SK-N-SH (cell line): ENCODE results near the gene PKDCC. TPM values are rescaled to one million over a fixed set of nuclear protein-coding genes. Genes with fewer than 3 reads are reported as not detected.

ENCODE experiments used
- CTCF ChIA-PET: fragments of 300-600, 350-600 bp; formaldehyde crosslinking; extraction: SDS; loops from one replicate; lab custom pipeline; 2021; lab: Yijun Ruan, JAX
- POLR2A ChIA-PET: fragments of 350-600 bp; sonication (Branson Sonifier 250); formaldehyde crosslinking; extraction: SDS; loops from one replicate; lab custom pipeline; 2020; ENCODE audit warnings: antibody characterized with exemption, inconsistent platforms; lab: Yijun Ruan, JAX
- DNase-seq: peaks from one replicate; pipeline ENCODE4 v3.0.0; 2012
- H2AFZ ChIP-seq: fragments of 200-600 bp; sonication (generic); 2 replicates; pipeline ENCODE4 v1.8.1; 2016; ENCODE audit warnings: antibody characterized with exemption, mild to moderate bottlenecking, low read depth
- H3F3A ChIP-seq: fragments of 200-600 bp; sonication (generic); replicated peaks from 2 replicates; pipeline ENCODE3; 2016; ENCODE audit warnings: antibody characterized with exemption, mild to moderate bottlenecking; ENCODE audit not compliant: insufficient read depth
- H3K27ac ChIP-seq, 2 experiments: fragments of 200-500 bp in 1 of 2; fragments of 200-600 bp in 1 of 2; sonication (Bioruptor generic) in 1 of 2; sonication (generic), shearing (Covaris generic) in 1 of 2; 2 replicates each; pipeline versions ENCODE4 v1.5.1 to v1.6.1; 2014 to 2016; ENCODE audit warnings: low read depth in 2 of 2, inconsistent platforms in 1 of 2, low read length in 1 of 2, mild to moderate bottlenecking in 1 of 2, mixed read lengths in 1 of 2
- H3K27me3 ChIP-seq: fragments of 200-600 bp; sonication (generic), shearing (Covaris generic); 2 replicates; pipeline ENCODE4 v1.6.1; 2016; ENCODE audit warnings: mixed run types; ENCODE audit not compliant: insufficient read depth
- H3K36me3 ChIP-seq, 2 experiments: fragments of 200-500 bp in 1 of 2; fragments of 200-600 bp in 1 of 2; sonication (Bioruptor generic) in 1 of 2; sonication (generic) in 1 of 2; replicated peaks in 1 of 2; 2 replicates each; pipeline versions ENCODE3 to v1.5.1; 2014 to 2016; ENCODE audit warnings: low read length in 1 of 2, mild to moderate bottlenecking in 1 of 2; ENCODE audit not compliant: insufficient read depth in 2 of 2, control insufficient read depth in 1 of 2
- H3K4me1 ChIP-seq, 2 experiments: fragments of 200-500 bp in 1 of 2; fragments of 200-600 bp in 1 of 2; sonication (Bioruptor generic) in 1 of 2; sonication (generic), shearing (Covaris generic) in 1 of 2; 2 replicates each; pipeline versions ENCODE4 v1.5.1 to v1.6.1; 2014 to 2016; ENCODE audit warnings: low read depth in 1 of 2, low read length in 1 of 2, mixed run types in 1 of 2; ENCODE audit not compliant: insufficient read depth in 2 of 2, control insufficient read depth in 1 of 2
- H3K4me2 ChIP-seq: fragments of 200-600 bp; sonication (generic), shearing (Covaris generic); 2 replicates; pipeline ENCODE4 v1.6.1; 2017; ENCODE audit warnings: mixed run types
- H3K4me3 ChIP-seq, 2 experiments: fragments of 200-500 bp in 1 of 2; fragments of 200-600 bp in 1 of 2; sonication (Bioruptor generic) in 1 of 2; sonication (generic), shearing (Covaris generic) in 1 of 2; 2 replicates each; pipeline versions ENCODE4 v1.5.1 to v1.8.1; 2014 to 2016; ENCODE audit warnings: low read depth in 2 of 2, inconsistent platforms in 1 of 2, low read length in 1 of 2, mild to moderate bottlenecking in 1 of 2, mixed read lengths in 1 of 2, moderate library complexity in 1 of 2
- H3K79me2 ChIP-seq: fragments of 200-600 bp; sonication (generic); 2 replicates; pipeline ENCODE4 v1.8.1; 2017; ENCODE audit warnings: mild to moderate bottlenecking; ENCODE audit not compliant: insufficient read depth
- H3K9ac ChIP-seq: fragments of 200-600 bp; sonication (generic); 2 replicates; pipeline ENCODE4 v1.6.1; 2017; ENCODE audit warnings: mixed run types
- H3K9me2 ChIP-seq: fragments of 200-600 bp; sonication (generic); 2 replicates; pipeline ENCODE4 v1.6.1; 2017; ENCODE audit warnings: mixed run types
- H3K9me3 ChIP-seq: fragments of 200-600 bp; sonication (generic); 2 replicates; pipeline ENCODE4 v1.6.1; 2017; ENCODE audit warnings: mixed run types, mild to moderate bottlenecking, moderate library complexity
- H4K20me1 ChIP-seq: fragments of 200-600 bp; sonication (generic); 2 replicates; pipeline ENCODE4 v1.6.1; 2017; ENCODE audit warnings: mild to moderate bottlenecking, mixed run types; ENCODE audit not compliant: insufficient read depth
- EZH2phosphoT487 ChIP-seq: fragments of 200-600 bp; sonication (generic); IDR thresholded peaks from 2 replicates; pipeline ENCODE4 v1.6.1; 2017; ENCODE audit warnings: low read depth, mixed run types, mild to moderate bottlenecking, antibody characterized with exemption, moderate library complexity, borderline replicate concordance
- MXI1 ChIP-seq: IDR thresholded peaks from 2 replicates; pipeline ENCODE4 v1.6.1; 2012; ENCODE audit warnings: mild to moderate bottlenecking, low read depth, low read length, improper control_type of control experiment
- NFIC ChIP-seq: IDR thresholded peaks from 2 replicates; pipeline ENCODE4 v1.4.0; 2012; ENCODE audit warnings: borderline replicate concordance
- POLR2AphosphoS5 ChIP-seq: IDR thresholded peaks from 2 replicates; pipeline ENCODE4 v1.6.1; 2012; ENCODE audit warnings: low read depth, low read length
- RFX5 ChIP-seq: IDR thresholded peaks from 2 replicates; pipeline ENCODE4 v1.6.1; 2012; ENCODE audit warnings: mild to moderate bottlenecking, improper control_type of control experiment, low read length
- RXRA ChIP-seq: IDR thresholded peaks from 2 replicates; pipeline ENCODE4 v1.4.0; 2012; ENCODE audit warnings: low read depth, mild to moderate bottlenecking, borderline replicate concordance
- SIN3A ChIP-seq: IDR thresholded peaks from 2 replicates; pipeline ENCODE4 v1.6.1; 2012; ENCODE audit warnings: low read depth, mild to moderate bottlenecking, low read length, moderate library complexity, borderline replicate concordance
- SMC3 ChIP-seq: IDR thresholded peaks from 2 replicates; pipeline ENCODE4 v1.6.1; 2012; ENCODE audit warnings: low read depth, low read length, improper control_type of control experiment
- TAF1 ChIP-seq: IDR thresholded peaks from 2 replicates; pipeline ENCODE4 v1.6.1; 2012; ENCODE audit warnings: low read depth, mild to moderate bottlenecking, low read length, moderate library complexity, borderline replicate concordance
- TEAD4 ChIP-seq: IDR thresholded peaks from 2 replicates; pipeline ENCODE4 v1.4.0; 2012; ENCODE audit warnings: mild to moderate bottlenecking, borderline replicate concordance; ENCODE audit not compliant: insufficient read depth
- WGBS: methylation state at CpG from one replicate; pipeline ENCODE4 v1.1.6; 2017; ENCODE audit warnings: low lambda C conversion rate; 5-methylcytosine and 5-hydroxymethylcytosine counted together
- polyA plus RNA-seq, 3 experiments: library from polyadenylated mRNA; depleted of rRNA; stranded (reverse); fragments of >200 nt; gene quantifications; 2 replicates each; pipeline ENCODE4 v1.2.3, GENCODE V29; 2012
- TF ChIP-seq, protein P1 (sequence below): fragments of 150-350 bp; IDR thresholded peaks from 2 replicates; pipeline ENCODE4 v1.6.1; 2016; ENCODE audit warnings: mild to moderate bottlenecking, low read depth, low read length
- TF ChIP-seq, protein P2 (sequence below): IDR thresholded peaks from 2 replicates; pipeline ENCODE4 v1.4.0; 2012; ENCODE audit warnings: low read depth, borderline replicate concordance

Gene PKDCC
- polyA plus RNA-seq, 1 of the 3 experiments (the other 2 are of a cell fraction) = 16.0 TPM

DNA sequence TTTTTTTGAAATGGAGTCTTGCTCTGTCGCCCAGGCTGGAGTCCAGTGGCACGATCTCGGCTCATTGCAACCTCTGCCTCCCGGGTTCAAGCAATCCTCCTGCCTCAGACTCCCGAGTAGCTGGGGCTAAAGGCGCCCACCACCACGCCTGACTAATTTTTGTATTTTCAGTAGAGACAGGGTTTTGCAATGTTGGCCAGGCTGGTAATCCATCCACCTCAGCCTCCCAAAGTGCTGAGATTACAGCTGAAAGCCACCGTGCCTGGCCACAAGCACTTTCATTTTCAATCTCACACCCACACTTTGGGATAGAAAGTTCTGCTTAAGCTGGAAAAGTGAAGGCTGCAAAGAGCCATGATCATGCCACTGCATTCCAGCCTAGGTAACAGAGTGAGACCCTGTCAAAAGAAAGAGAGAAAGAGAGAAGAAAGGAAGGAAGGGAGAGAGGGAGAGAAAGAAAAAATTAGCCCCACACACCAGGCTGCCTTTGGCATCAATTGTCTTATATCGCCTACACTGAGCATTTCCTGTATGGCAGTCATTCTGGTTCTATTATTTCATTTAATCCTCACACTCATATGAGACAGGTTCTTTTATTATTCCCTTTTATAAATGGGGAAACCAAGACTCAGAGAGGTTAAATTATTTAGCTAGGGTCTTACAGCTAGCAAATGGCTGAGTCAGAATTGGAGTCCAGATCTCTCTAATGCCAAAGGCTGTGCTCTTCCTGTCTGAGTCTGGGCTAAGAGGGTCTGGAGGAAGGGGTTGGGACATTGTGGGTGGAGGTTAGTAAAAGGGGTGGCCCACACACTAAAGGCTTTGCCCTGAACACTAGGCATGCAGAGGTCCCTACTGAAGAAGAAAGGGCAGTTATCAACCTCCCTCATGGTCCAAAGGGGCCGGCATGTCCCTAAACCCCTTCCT, 37.9 kb upstream of the PKDCC start:
- WGBS = 83% methylated on average over 9 of the region's 10 CpGs
- H3K9ac ChIP-seq = no peak overlapping the region
- H3K4me1 ChIP-seq = peaks cover 3 to 11% of the 10 kb centered on the region in 2 experiments; a peak in 2 of 4 replicates
- H2AFZ ChIP-seq = no peak overlapping the region; the same call in 1 of the 2 replicates
- ChIA-PET CTCF (interaction anchor here (0.6 to 2.1 kb wide), 8 partner anchors 9 to 140 kb away, joined by 3 to 7 read pairs (median 3); no protein-coding TSS in a partner anchor), POLR2A (no interaction called here)
- no peak for DNase-seq
- H3K4me2 ChIP-seq = peak overlapping the region; percentile 29
- no peaks in the 10 kb centered on the region for H3K79me2 ChIP-seq
- H3K9me2 ChIP-seq = no peaks in the 10 kb centered on the region
- H3K27me3 ChIP-seq = no peaks in the 10 kb centered on the region
- H3K4me3 ChIP-seq = no peak overlapping the region
- no peaks in the 10 kb centered on the region for H3F3A ChIP-seq
- H3K9me3 ChIP-seq = no peaks in the 10 kb centered on the region
- no peaks in the 10 kb centered on the region for H4K20me1 ChIP-seq
- TF ChIP-seq, protein P1, sequence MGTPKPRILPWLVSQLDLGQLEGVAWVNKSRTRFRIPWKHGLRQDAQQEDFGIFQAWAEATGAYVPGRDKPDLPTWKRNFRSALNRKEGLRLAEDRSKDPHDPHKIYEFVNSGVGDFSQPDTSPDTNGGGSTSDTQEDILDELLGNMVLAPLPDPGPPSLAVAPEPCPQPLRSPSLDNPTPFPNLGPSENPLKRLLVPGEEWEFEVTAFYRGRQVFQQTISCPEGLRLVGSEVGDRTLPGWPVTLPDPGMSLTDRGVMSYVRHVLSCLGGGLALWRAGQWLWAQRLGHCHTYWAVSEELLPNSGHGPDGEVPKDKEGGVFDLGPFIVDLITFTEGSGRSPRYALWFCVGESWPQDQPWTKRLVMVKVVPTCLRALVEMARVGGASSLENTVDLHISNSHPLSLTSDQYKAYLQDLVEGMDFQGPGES = no peak
- TF ChIP-seq RFX5 = no peak
- TF ChIP-seq, protein P2, sequence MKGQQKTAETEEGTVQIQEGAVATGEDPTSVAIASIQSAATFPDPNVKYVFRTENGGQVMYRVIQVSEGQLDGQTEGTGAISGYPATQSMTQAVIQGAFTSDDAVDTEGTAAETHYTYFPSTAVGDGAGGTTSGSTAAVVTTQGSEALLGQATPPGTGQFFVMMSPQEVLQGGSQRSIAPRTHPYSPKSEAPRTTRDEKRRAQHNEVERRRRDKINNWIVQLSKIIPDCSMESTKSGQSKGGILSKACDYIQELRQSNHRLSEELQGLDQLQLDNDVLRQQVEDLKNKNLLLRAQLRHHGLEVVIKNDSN = no peak
- TF ChIP-seq SIN3A = no peak
- no peak for TF ChIP-seq RXRA
- no peak for TF ChIP-seq SMC3
- TF ChIP-seq POLR2AphosphoS5 = no peak
- TF ChIP-seq TAF1 = no peak
- no peak for TF ChIP-seq MXI1
- TF ChIP-seq EZH2phosphoT487 = no peak
- no peak for TF ChIP-seq TEAD4
- TF ChIP-seq, all 33 proteins: peak for 0
- H3K36me3 ChIP-seq = no peaks in the 10 kb centered on the region
- no peak overlapping the region for H3K27ac ChIP-seq

DNA sequence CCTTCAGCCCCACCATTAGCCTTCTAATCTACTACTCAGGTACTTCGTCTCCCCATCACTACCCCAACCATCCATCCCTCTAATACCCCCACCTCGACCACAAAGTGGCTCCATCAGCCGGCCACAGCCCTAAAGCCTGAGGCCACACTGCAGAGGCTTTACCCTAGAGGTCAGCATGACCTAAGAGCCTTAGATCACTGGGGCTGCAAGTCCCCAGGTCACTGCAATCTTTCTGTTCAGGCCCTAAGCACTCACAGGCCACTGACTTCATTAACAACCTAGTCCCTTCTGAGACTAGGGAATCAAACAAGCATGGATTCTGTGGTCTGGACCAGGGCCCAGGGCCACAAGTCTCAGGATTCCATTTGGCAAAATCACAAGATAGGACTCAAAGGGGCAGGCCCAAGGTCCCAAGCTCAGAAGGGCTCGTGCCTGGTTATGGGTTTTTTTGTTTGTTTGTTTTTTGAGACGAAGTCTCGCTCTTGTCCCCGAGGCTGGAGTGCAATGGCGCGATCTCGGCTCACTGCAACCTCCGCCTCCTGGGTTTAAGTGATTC, 37.0 kb upstream of the PKDCC start:
- H3K27ac ChIP-seq = no peak overlapping the region
- H3K4me2 ChIP-seq = no peak overlapping the region
- WGBS = 81% methylated on average over 11 of the region's 11 CpGs
- H3K9me3 ChIP-seq = no peaks in the 10 kb centered on the region
- no peaks in the 10 kb centered on the region for H3K27me3 ChIP-seq
- H3K4me1 ChIP-seq = peaks cover 3 to 11% of the 10 kb centered on the region in 2 experiments; a peak in 2 of 4 replicates
- no peak overlapping the region for H3K4me3 ChIP-seq
- peak; percentile 38; the same call in 1 of the 2 replicates for TF ChIP-seq NFIC
- TF ChIP-seq POLR2AphosphoS5 = no peak
- no peak overlapping the region for H3K9ac ChIP-seq
- ChIA-PET POLR2A (no interaction called here), CTCF (interaction anchor here (0.7 to 2.1 kb wide), 4 partner anchors 8 to 76 kb away, joined by 3 to 7 read pairs (median 4); no protein-coding TSS in a partner anchor)
- no peaks in the 10 kb centered on the region for H3K79me2 ChIP-seq
- no peaks in the 10 kb centered on the region for H3K9me2 ChIP-seq
- DNase-seq = no peak
- H2AFZ ChIP-seq = no peak overlapping the region
- no peaks in the 10 kb centered on the region for H3K36me3 ChIP-seq
- H3F3A ChIP-seq = no peaks in the 10 kb centered on the region
- no peaks in the 10 kb centered on the region for H4K20me1 ChIP-seq
